H1 (cell line): ENCODE results near the gene AGBL5. TPM values are rescaled to one million over a fixed set of nuclear protein-coding genes. Genes with fewer than 3 reads are reported as not detected.

Source experiments
- BACH1 ChIP-seq: IDR thresholded peaks from 2 replicates; pipeline ENCODE4 v1.6.1; 2012; ENCODE audit warnings: low read length, improper control_type of control experiment
- BCL11A ChIP-seq, 2 experiments: IDR thresholded peaks; one replicate each; pipeline ENCODE4 v1.6.1; 2011; ENCODE audit warnings: low read depth in 2 of 2, low read length in 2 of 2, mild to moderate bottlenecking in 2 of 2
- BRCA1 ChIP-seq: IDR thresholded peaks from 2 replicates; pipeline ENCODE4 v1.6.1; 2012; ENCODE audit warnings: low read depth, low read length, improper control_type of control experiment
- CBX8 ChIP-seq: fragments of 300-800, 300-1000 bp; sonication (generic); IDR thresholded peaks from 2 replicates; pipeline ENCODE4 v1.7.1; 2016; ENCODE audit warnings: low read depth, low read length, borderline replicate concordance
- CREB1 ChIP-seq: IDR thresholded peaks from 2 replicates; pipeline ENCODE4 v1.6.1; 2012; ENCODE audit warnings: inconsistent platforms
- CTBP2 ChIP-seq: IDR thresholded peaks from 2 replicates; pipeline ENCODE4 v1.7.0; 2011; ENCODE audit warnings: borderline replicate concordance, mild to moderate bottlenecking, moderate library complexity, mixed read lengths, low read length; ENCODE audit not compliant: insufficient read depth, insufficient read length
- E2F6 ChIP-seq: IDR thresholded peaks from 2 replicates; pipeline ENCODE4 v1.6.1; 2012; ENCODE audit warnings: inconsistent platforms
- EGR1 ChIP-seq: IDR thresholded peaks from 2 replicates; pipeline ENCODE4 v1.6.1; 2011; ENCODE audit warnings: low read depth, low read length, borderline replicate concordance
- EZH2 ChIP-seq: fragments of 200-600 bp; sonication (generic); IDR thresholded peaks from 2 replicates; pipeline ENCODE4 v1.7.1; 2012; ENCODE audit warnings: low read depth, mild to moderate bottlenecking, moderate library complexity, low read length, inconsistent platforms; ENCODE audit not compliant: severe bottlenecking
- FOSL1 ChIP-seq: IDR thresholded peaks from 2 replicates; pipeline ENCODE4 v1.6.1; 2011; ENCODE audit warnings: mild to moderate bottlenecking, low read depth, low read length, moderate library complexity; ENCODE audit not compliant: insufficient read depth
- GABPA ChIP-seq: IDR thresholded peaks from 2 replicates; pipeline ENCODE4 v1.6.1; 2011; ENCODE audit warnings: mild to moderate bottlenecking, low read length, moderate library complexity, borderline replicate concordance; ENCODE audit not compliant: insufficient read depth
- KDM4A ChIP-seq: IDR thresholded peaks from one replicate; pipeline ENCODE4 v1.7.1; 2012; ENCODE audit warnings: low read depth, mild to moderate bottlenecking, moderate library complexity, low read length, inconsistent platforms; ENCODE audit not compliant: severe bottlenecking
- MAX ChIP-seq: IDR thresholded peaks from 2 replicates; pipeline ENCODE4 v1.6.1; 2012; ENCODE audit warnings: inconsistent platforms
- NANOG ChIP-seq: IDR thresholded peaks from 2 replicates; pipeline ENCODE4 v1.6.1; 2011; ENCODE audit warnings: low read length, low read depth, mild to moderate bottlenecking, inconsistent platforms; ENCODE audit not compliant: insufficient read depth, poor library complexity, severe bottlenecking
- NRF1 ChIP-seq: IDR thresholded peaks from 2 replicates; pipeline ENCODE4 v1.6.1; 2011; ENCODE audit warnings: mild to moderate bottlenecking, low read depth, low read length, improper control_type of control experiment
- RNF2 ChIP-seq: fragments of 200-900, 300-1000 bp; sonication (generic); IDR thresholded peaks from 2 replicates; pipeline ENCODE4 v1.7.1; 2016; ENCODE audit warnings: borderline replicate concordance, low read depth, mild to moderate bottlenecking, antibody characterized with exemption, low read length; ENCODE audit not compliant: poor library complexity, severe bottlenecking; ENCODE audit errors: missing control alignments
- RXRA ChIP-seq: IDR thresholded peaks from 2 replicates; pipeline ENCODE4 v1.6.1; 2011; ENCODE audit warnings: low read depth, mild to moderate bottlenecking, low read length, moderate library complexity; ENCODE audit not compliant: insufficient read depth
- SIRT6 ChIP-seq: IDR thresholded peaks from one replicate; pipeline ENCODE4 v1.7.1; 2012; ENCODE audit warnings: low read length, inconsistent platforms
- SP4 ChIP-seq: IDR thresholded peaks from 2 replicates; pipeline ENCODE4 v1.6.1; 2012; ENCODE audit warnings: low read length, inconsistent platforms
- TAF1 ChIP-seq: IDR thresholded peaks from 2 replicates; pipeline ENCODE4 v1.6.1; 2011; ENCODE audit warnings: mild to moderate bottlenecking, low read depth, low read length
- polyA plus RNA-seq, 7 experiments: library from polyadenylated mRNA; depleted of rRNA in 3 of 7; stranded (reverse) in 5 of 7; unstranded in 2 of 7; fragments of >200 nt in 5 of 7; fragments of 200-250 nt in 2 of 7; gene quantifications; 1 replicate in 5 of 7; 2 replicates in 1 of 7; 4 replicates in 1 of 7; pipeline versions ENCODE4 v1.2.1 to v1.2.3, GENCODE V29; 2011 to 2013; ENCODE audit warnings: missing spikeins in 2 of 7, mixed read lengths in 2 of 7
- total RNA-seq: library from RNA; stranded (reverse); fragmentation: NEBNext Ultra II Directional; extraction: Animal tissue kit (Norgen Biotek cat#: 25700); gene quantifications from 2 replicates; pipeline ENCODE4 v1.2.1, GENCODE V29; 2021
- TF ChIP-seq, protein P1 (sequence below): IDR thresholded peaks from 2 replicates; pipeline ENCODE4 v1.6.1; 2012; ENCODE audit warnings: low read length, inconsistent platforms

The AGBL5 gene
- total and polyA plus RNA-seq, 2 of the 8 experiments (the other 6 are each of a cell fraction or from before 2014, with no cell fraction given) = 45.4 to 62.0 TPM

GRCh38 chr2:27118525-27119329, 67.3 kb downstream of the AGBL5 start, which contains the start of gene CGREF1 (continued):
- 0 out of 2 replicates have a peak, but pooled peaks have one; percentile 34 for TF ChIP-seq TAF1
- TF ChIP-seq BRCA1 = no peak
- TF ChIP-seq, protein P1, sequence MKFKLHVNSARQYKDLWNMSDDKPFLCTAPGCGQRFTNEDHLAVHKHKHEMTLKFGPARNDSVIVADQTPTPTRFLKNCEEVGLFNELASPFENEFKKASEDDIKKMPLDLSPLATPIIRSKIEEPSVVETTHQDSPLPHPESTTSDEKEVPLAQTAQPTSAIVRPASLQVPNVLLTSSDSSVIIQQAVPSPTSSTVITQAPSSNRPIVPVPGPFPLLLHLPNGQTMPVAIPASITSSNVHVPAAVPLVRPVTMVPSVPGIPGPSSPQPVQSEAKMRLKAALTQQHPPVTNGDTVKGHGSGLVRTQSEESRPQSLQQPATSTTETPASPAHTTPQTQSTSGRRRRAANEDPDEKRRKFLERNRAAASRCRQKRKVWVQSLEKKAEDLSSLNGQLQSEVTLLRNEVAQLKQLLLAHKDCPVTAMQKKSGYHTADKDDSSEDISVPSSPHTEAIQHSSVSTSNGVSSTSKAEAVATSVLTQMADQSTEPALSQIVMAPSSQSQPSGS = no peak
- TF ChIP-seq FOSL1 = no peak
- TF ChIP-seq RXRA = no peak
- TF ChIP-seq BACH1 = peak; percentile 24; the same call in 1 of the 2 replicates
- peak; percentile 98 for TF ChIP-seq KDM4A
- TF ChIP-seq EGR1 = no peak
- no peak for TF ChIP-seq GABPA
- TF ChIP-seq EZH2 = peak; percentile 48
- TF ChIP-seq BCL11A (IDR thresholded peaks at IDR 0.05; ENCODE audit: low read depth in 2 of 2, low read length in 2 of 2) = no peak
- no peak for TF ChIP-seq SIRT6
- peak; percentile 37 for TF ChIP-seq CTBP2
- TF ChIP-seq NRF1 = peak; percentile 35; the same call in 1 of the 2 replicates
- no peak for TF ChIP-seq CBX8
- TF ChIP-seq CREB1 = no peak; the same call in 1 of the 2 replicates
- no peak for TF ChIP-seq SP4
- TF ChIP-seq RNF2 = no peak
- TF ChIP-seq E2F6 = peak; percentile 74
- peak; percentile 76 for TF ChIP-seq MAX
- no peak for TF ChIP-seq NANOG
